Natural killer cell (primary cell): ENCODE results near the gene ZSCAN22. TPM values are rescaled to one million over a fixed set of nuclear protein-coding genes. Genes with fewer than 3 reads are reported as not detected.

Experiments
- ATAC-seq, 3 donors: fragments of 150-1000 bp in 2 of 3; fragments of 200-7000 bp in 1 of 3; cut with Tn5 transposase; 1 replicate in 1 of 3; 2 replicates in 2 of 3; pipeline ENCODE4 v1.10.0; 2021; ENCODE audit warnings: mild to moderate bottlenecking in 2 of 3, moderate library complexity in 2 of 3
- DNase-seq, 2 donors: peaks; one replicate each; pipeline versions ENCODE4 v3.0.0 to v3.0.0-alpha.2; 2013 to 2021; ENCODE audit warnings: mixed read lengths in 1 of 2
- H3K27ac ChIP-seq: one replicate; pipeline ENCODE4 v1.5.1; 2013; ENCODE audit warnings: mild to moderate bottlenecking, low read length
- H3K27me3 ChIP-seq: one replicate; pipeline ENCODE4 v1.6.1; 2013; ENCODE audit warnings: low read length; ENCODE audit not compliant: control insufficient read depth, insufficient read depth
- H3K36me3 ChIP-seq: one replicate; pipeline ENCODE4 v1.6.1; 2013; ENCODE audit warnings: low read length; ENCODE audit not compliant: control insufficient read depth, insufficient read depth
- H3K4me1 ChIP-seq: one replicate; pipeline ENCODE4 v1.6.1; 2013; ENCODE audit warnings: low read length; ENCODE audit not compliant: control insufficient read depth, insufficient read depth
- H3K4me3 ChIP-seq: one replicate; pipeline ENCODE4 v1.5.1; 2013; ENCODE audit warnings: low read length
- H3K9me3 ChIP-seq: one replicate; pipeline ENCODE4 v1.6.1; 2013; ENCODE audit warnings: low read length; ENCODE audit not compliant: control insufficient read depth, insufficient read depth
- H3K27ac Mint-ChIP-seq, 2 donors: one replicate each; pipeline ENCODE4 v1.8.0; 2022; ENCODE audit warnings: mild to moderate bottlenecking in 2 of 2, mixed read lengths in 2 of 2, moderate library complexity in 1 of 2
- H3K27me3 Mint-ChIP-seq, 2 donors: one replicate each; pipeline ENCODE4 v1.8.0; 2022; ENCODE audit warnings: low read depth in 2 of 2, mixed read lengths in 2 of 2
- H3K36me3 Mint-ChIP-seq: one replicate; pipeline ENCODE4 v1.8.0; 2022; ENCODE audit warnings: mixed read lengths
- H3K4me1 Mint-ChIP-seq, 2 donors: one replicate each; pipeline ENCODE4 v1.8.0; 2022; ENCODE audit warnings: mixed read lengths in 2 of 2
- H3K4me3 Mint-ChIP-seq: one replicate; pipeline ENCODE4 v1.8.0; 2022; ENCODE audit warnings: mild to moderate bottlenecking, moderate library complexity, mixed read lengths
- H3K9me3 Mint-ChIP-seq, 2 donors: one replicate each; pipeline ENCODE4 v1.8.0; 2022; ENCODE audit warnings: mixed read lengths in 2 of 2
- WGBS: methylation state at CpG from one replicate; pipeline ENCODE4 v1.1.7; 2013; ENCODE audit warnings: missing lambda C conversion rate; ENCODE audit not compliant: insufficient coverage; 5-methylcytosine and 5-hydroxymethylcytosine counted together
- intact Hi-C: fragments of 100-400 bp; cut with micrococcal nuclease; formaldehyde crosslinking; loops from one replicate; pipeline ENCODE4 v1.14.2; 2022
- total RNA-seq, 4 donors: library from RNA; stranded (reverse); fragments of 120-200 nt in 1 of 4; gene quantifications; one replicate each; pipeline versions ENCODE4 v1.2.3 to v1.2.4, GENCODE V29; 2013 to 2022
- TF ChIP-seq, protein P1 (sequence below): fragments of 200-600 bp; IDR thresholded peaks from one replicate; pipeline ENCODE4 v1.8.0; 2022; ENCODE audit warnings: antibody characterized with exemption

Gene ZSCAN22
- total RNA-seq, 3 donors from 2014 or later (not counting 1 experiment from before 2014, with no cell fraction given), result 2.9 to 4.8 (median 3.2) TPM

DNA sequence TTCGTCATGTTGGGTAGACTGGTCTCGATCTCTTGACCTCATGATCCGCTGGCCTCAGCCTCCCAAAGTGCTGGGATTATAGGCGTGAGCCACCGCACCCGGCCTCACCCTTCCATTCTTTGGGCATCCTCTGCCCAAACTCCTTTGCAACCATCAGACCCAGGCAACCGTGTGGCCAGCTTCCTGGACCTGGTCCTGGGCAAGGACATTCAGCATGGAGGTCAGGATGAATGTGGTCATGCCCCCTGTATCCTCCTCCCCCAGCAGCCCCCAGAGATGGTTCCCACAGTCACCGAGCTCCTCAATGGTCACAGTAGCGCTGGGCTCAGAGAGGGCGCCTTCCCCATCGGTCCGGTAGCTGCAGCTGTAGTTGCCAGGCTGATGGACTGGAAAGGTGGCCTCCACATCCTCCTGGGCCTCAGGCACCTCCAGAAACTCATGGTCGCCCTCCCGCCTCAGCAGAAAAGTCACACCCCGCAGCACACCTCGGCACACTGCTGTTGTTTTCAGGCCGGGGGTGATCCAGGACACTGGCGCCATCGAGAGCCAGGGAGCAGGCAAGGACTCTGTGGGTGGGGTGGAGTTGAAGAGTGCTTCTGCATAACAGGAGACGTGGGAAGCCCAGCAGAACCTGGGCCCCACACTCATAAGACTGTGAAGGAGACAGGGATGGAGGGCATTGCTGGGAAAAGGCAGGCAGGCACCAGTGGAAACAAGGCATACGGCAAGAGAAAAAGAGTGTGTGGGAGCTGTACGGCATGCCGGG lies 25.4 kb downstream of the ZSCAN22 start:
- ATAC-seq (no peak), DNase-seq (no peak)
- Mint-ChIP-seq H3K27me3 (peaks cover 0 to 15% of the 10 kb centered on the region in 2 donors), H3K36me3 (no peaks in the 10 kb centered on the region), H3K27ac (no peak overlapping the region), H3K4me3 (no peak overlapping the region), H3K9me3 (no peaks in the 10 kb centered on the region), H3K4me1 (peaks cover 0 to 11% of the 10 kb centered on the region in 2 donors)
- WGBS, result 90% methylated on average over 20 of the region's 23 CpGs
- Histone ChIP-seq H3K9me3 (no peaks in the 10 kb centered on the region), H3K36me3 (no peaks in the 10 kb centered on the region), H3K4me1 (peaks cover 28% of the 10 kb centered on the region), H3K27me3 (no peaks in the 10 kb centered on the region), H3K27ac (no peak overlapping the region), H3K4me3 (no peak overlapping the region)
- intact Hi-C loops, result no loop called here
- TF ChIP-seq, protein P1, sequence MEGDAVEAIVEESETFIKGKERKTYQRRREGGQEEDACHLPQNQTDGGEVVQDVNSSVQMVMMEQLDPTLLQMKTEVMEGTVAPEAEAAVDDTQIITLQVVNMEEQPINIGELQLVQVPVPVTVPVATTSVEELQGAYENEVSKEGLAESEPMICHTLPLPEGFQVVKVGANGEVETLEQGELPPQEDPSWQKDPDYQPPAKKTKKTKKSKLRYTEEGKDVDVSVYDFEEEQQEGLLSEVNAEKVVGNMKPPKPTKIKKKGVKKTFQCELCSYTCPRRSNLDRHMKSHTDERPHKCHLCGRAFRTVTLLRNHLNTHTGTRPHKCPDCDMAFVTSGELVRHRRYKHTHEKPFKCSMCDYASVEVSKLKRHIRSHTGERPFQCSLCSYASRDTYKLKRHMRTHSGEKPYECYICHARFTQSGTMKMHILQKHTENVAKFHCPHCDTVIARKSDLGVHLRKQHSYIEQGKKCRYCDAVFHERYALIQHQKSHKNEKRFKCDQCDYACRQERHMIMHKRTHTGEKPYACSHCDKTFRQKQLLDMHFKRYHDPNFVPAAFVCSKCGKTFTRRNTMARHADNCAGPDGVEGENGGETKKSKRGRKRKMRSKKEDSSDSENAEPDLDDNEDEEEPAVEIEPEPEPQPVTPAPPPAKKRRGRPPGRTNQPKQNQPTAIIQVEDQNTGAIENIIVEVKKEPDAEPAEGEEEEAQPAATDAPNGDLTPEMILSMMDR, result no peak

DNA sequence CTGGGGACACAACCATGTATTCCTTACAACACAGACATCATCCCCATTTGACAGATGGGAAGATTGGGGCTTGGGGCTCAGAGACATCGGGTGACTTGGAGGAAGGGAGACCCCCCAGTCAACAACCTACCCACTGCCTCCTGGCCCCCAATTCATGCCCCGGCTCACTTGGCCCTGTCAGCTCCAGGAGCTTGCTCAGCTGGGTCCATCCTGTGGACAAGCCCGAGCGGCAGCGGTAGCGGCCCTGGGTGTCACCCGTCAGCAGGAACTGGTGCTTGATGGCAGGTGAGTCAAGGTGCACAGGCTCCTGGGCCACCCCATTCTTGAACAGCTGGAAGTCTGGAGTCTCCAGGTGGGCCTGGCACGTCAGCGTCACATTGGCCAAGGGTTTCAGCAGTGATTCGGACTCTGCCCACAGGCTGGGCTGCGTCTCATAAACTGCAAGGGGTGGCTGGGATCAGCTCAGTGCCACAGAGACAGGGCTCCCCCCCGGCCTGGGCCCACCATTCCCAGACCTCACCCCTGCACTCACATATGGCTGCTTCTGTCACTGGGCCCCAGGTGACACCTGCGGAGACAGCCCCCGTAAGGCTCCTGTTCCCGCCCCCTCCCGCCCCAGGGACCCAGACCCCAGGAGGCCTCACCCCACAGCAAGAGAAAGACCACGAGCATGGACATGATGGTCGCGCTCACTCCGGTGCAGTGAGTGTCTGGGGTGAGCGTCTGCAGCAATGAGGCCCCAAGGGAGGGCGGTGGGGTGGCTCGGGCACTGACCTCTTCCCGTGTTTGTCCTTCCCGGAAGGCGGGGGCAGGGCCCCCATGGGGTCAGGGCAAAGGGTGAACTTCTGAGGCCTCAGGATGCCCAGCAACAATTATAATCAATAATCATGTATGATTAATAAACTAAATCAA lies 26.2 kb downstream of the ZSCAN22 start, which contains the start of gene A1BG:
TSS of gene A1BG (minus strand) at position 733 of the 912 bp plus-strand sequence. CDS start at position 678, 55 bp downstream.
- H3K36me3 Mint-ChIP-seq, result no peaks in the 10 kb centered on the region
- no peaks in the 10 kb centered on the region for H3K36me3 ChIP-seq
- no peaks in the 10 kb centered on the region for H3K9me3 ChIP-seq
- no peaks in the 10 kb centered on the region for H3K27me3 ChIP-seq
- intact Hi-C loops, result no loop called here
- TF ChIP-seq, protein P1, result no peak
- no peaks in the 10 kb centered on the region for H3K9me3 Mint-ChIP-seq
- H3K4me3 Mint-ChIP-seq, result no peak within 1 kb of the TSS
- H3K4me1 ChIP-seq, result peaks cover 27% of the 10 kb centered on the region
- peaks cover 0 to 12% of the 10 kb centered on the region in 2 donors for H3K27me3 Mint-ChIP-seq
- DNase-seq, result no peak
- no peak within 1 kb of the TSS for H3K27ac Mint-ChIP-seq
- H3K4me1 Mint-ChIP-seq, result peaks cover 0 to 11% of the 10 kb centered on the region in 2 donors
- no peak within 1 kb of the TSS for H3K4me3 ChIP-seq
- no peak within 1 kb of the TSS for H3K27ac ChIP-seq
- 92% methylated on average over 26 of the region's 26 CpGs for WGBS
- no peak for ATAC-seq

DNA sequence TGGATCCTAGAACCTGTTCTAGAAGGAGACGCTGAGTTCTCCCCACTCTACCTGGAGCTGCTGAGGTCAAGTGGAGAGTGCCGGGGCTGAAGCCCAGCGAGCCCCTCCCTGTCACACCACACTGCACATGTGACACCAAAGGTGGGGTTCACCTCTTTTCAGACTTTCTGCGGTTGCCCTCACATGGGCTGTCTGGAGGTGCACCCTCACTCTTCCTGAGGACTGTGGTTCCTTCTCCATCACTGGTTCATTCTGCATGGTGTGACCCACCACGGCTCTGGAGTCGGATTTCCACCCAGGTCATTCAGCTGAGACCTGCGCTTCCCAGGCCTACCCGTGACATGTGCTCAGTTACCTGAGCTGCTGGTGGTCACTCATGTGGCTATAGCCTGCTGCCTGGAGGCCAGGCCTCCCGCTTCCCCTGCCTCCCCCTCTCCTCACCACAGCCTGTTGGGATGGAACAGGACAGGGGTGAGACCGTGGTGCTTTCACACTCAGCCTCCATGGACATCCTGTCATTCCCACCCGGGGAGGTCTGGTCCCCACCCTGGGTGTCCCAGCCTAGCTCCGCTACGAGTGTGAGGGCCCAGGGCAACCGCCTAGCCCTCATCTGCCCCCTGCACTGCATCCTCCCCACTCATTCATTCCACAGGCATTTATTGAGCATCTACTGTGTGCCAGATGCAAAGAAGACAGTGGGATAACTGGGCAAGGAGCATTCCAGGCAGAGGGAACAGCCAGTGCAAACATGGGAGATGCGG lies 27.1 kb downstream of the ZSCAN22 start:
- H3K27me3 Mint-ChIP-seq, result peaks cover 0 to 12% of the 10 kb centered on the region in 2 donors
- no peaks in the 10 kb centered on the region for H3K36me3 ChIP-seq
- H3K4me3 ChIP-seq, result no peak overlapping the region
- ATAC-seq (no peak), DNase-seq (no peak)
- WGBS, result 96% methylated on average over 15 of the region's 15 CpGs
- H3K4me3 Mint-ChIP-seq, result no peak overlapping the region
- H3K36me3 Mint-ChIP-seq, result no peaks in the 10 kb centered on the region
- H3K9me3 Mint-ChIP-seq, result no peaks in the 10 kb centered on the region
- H3K4me1 Mint-ChIP-seq, result peaks cover 0 to 14% of the 10 kb centered on the region in 2 donors
- intact Hi-C loops, result no loop called here
- TF ChIP-seq, protein P1, result no peak
- H3K27ac Mint-ChIP-seq, result no peak overlapping the region
- no peaks in the 10 kb centered on the region for H3K9me3 ChIP-seq
- H3K27me3 ChIP-seq, result no peaks in the 10 kb centered on the region
- H3K27ac ChIP-seq, result no peak overlapping the region
- peaks cover 25% of the 10 kb centered on the region for H3K4me1 ChIP-seq
